Adipose tissue (tissue), 3 donors: ENCODE results near the gene NIPAL3. TPM values are rescaled to one million over a fixed set of nuclear protein-coding genes. Genes with fewer than 3 reads are reported as not detected.

ENCODE experiments used
- H3K27ac ChIP-seq: one replicate; pipeline ENCODE4 v1.5.1; 2013; ENCODE audit warnings: low read depth, low read length
- WGBS, 3 donors: extraction: QIAGEN DNeasy Blood & Tissue Kit; methylation state at CpG; one replicate each; pipeline ENCODE4 v1.1.7; 2013; 5-methylcytosine and 5-hydroxymethylcytosine counted together
- polyA plus RNA-seq, 3 donors: library from polyadenylated mRNA; stranded (reverse); fragments of 200-250 nt; gene quantifications; one replicate each; pipeline ENCODE4 v1.2.3, GENCODE V29; 2013
- donor health status: healthy with polysubstance abuse.
- donor health status: Bipolar disorder and iron deficiency.
- donor health status: healthy.

The NIPAL3 gene
- polyA plus RNA-seq: 10 to 100 TPM in 1 of 3 donors, 1 to 10 TPM in 2; 5.4 to 10.4 (median 7.6) TPM

- WGBS, 3 donors: 2 to 3% (median 2%) methylated on average over 28 of the region's 28 CpGs
- no peak within 1 kb of the TSS for H3K27ac ChIP-seq
Measured at GRCh38 chr1:24415334-24415909, at the start of gene NIPAL3. Gene NIPAL3 (plus strand): TSS chr1:24415802. CDS start chr1:24419548, 3,746 bp downstream.

GRCh38 chr1:24366707-24367106, 48.9 kb upstream of the NIPAL3 start:
- H3K27ac ChIP-seq: no peak overlapping the region
- WGBS, 3 donors: 96 to 98% (median 97%) methylated on average over 9 of the region's 9 CpGs

- WGBS, 3 donors: 71 to 91% (median 86%) methylated on average over 4 of the region's 4 CpGs
- no peak overlapping the region for H3K27ac ChIP-seq
Measured at GRCh38 chr1:24369199-24369598, 46.4 kb upstream of the NIPAL3 start.

- no peak overlapping the region for H3K27ac ChIP-seq
- 84 to 95% (median 93%) methylated on average over 4 of the region's 4 CpGs for WGBS, 3 donors
Measured at GRCh38 chr1:24369801-24370200, 45.8 kb upstream of the NIPAL3 start.

- H3K27ac ChIP-seq: no peak overlapping the region
- WGBS, 3 donors: 81 to 91% (median 84%) methylated on average over 7 of the region's 7 CpGs
Measured at GRCh38 chr1:24373044-24373443, 42.6 kb upstream of the NIPAL3 start.

GRCh38 chr1:24373710-24374109, 41.9 kb upstream of the NIPAL3 start:
- H3K27ac ChIP-seq: no peak overlapping the region
- WGBS, 3 donors: 89 to 94% (median 93%) methylated on average over 8 of the region's 8 CpGs

GRCh38 chr1:24374891-24375786, 40.5 kb upstream of the NIPAL3 start:
- WGBS, 3 donors: 79 to 93% (median 91%) methylated on average over 13 of the region's 13 CpGs

GRCh38 chr1:24379733-24380315, 35.8 kb upstream of the NIPAL3 start:
- no peak overlapping the region for H3K27ac ChIP-seq
- 87 to 92% (median 92%) methylated on average over 8 of the region's 8 CpGs for WGBS, 3 donors

More at GRCh38 chr1:24374891-24375786, 40.5 kb upstream of the NIPAL3 start:
- H3K27ac ChIP-seq: no peak overlapping the region

GRCh38 chr1:24380508-24380907, 35.1 kb upstream of the NIPAL3 start:
- WGBS, 3 donors: 85 to 95% (median 90%) methylated on average over 5 of the region's 5 CpGs
- no peak overlapping the region for H3K27ac ChIP-seq

GRCh38 chr1:24381256-24381655, 34.3 kb upstream of the NIPAL3 start:
- 82 to 95% (median 92%) methylated on average over 2 of the region's 2 CpGs for WGBS, 3 donors
- no peak overlapping the region for H3K27ac ChIP-seq

GRCh38 chr1:24382165-24382577, 33.4 kb upstream of the NIPAL3 start:
- H3K27ac ChIP-seq: no peak overlapping the region
- 91 to 95% (median 93%) methylated on average over 8 of the region's 8 CpGs for WGBS, 3 donors

GRCh38 chr1:24383381-24383940, 32.1 kb upstream of the NIPAL3 start:
- 75 to 87% (median 76%) methylated on average over 2 of the region's 2 CpGs for WGBS, 3 donors
- no peak overlapping the region for H3K27ac ChIP-seq

GRCh38 chr1:24384251-24385090, 31.1 kb upstream of the NIPAL3 start:
- WGBS, 3 donors: 74 to 89% (median 77%) methylated on average over 13 of the region's 13 CpGs
- no peak overlapping the region for H3K27ac ChIP-seq

- no peak overlapping the region for H3K27ac ChIP-seq
- WGBS, 3 donors: 81 to 92% (median 85%) methylated on average over 12 of the region's 12 CpGs
Measured at GRCh38 chr1:24385160-24385940, 30.3 kb upstream of the NIPAL3 start.

GRCh38 chr1:24386241-24386640, 29.4 kb upstream of the NIPAL3 start:
- H3K27ac ChIP-seq: no peak overlapping the region
- 86 to 90% (median 89%) methylated on average over 9 of the region's 9 CpGs for WGBS, 3 donors

- 88 to 95% (median 91%) methylated on average over 11 of the region's 11 CpGs for WGBS, 3 donors
- H3K27ac ChIP-seq: no peak overlapping the region
Measured at GRCh38 chr1:24386931-24387330, 28.7 kb upstream of the NIPAL3 start.

GRCh38 chr1:24387636-24388175, 27.9 kb upstream of the NIPAL3 start:
- WGBS, 3 donors: 37 to 85% (median 84%) methylated on average over 1 of the region's 1 CpG
- no peak overlapping the region for H3K27ac ChIP-seq
